HepG2 (cell line): ENCODE data around the gene EPN3. TPM values are rescaled to one million over a fixed set of nuclear protein-coding genes. Genes with fewer than 3 reads are reported as not detected.
A peak's percentile ranks its signal among the peaks of the same experiment; 100 is the strongest.

ENCODE experiments used
- ATAC-seq: fragments of 200-7000 bp; cut with Tn5 transposase; 3 replicates; pipeline ENCODE4 v1.9.1; 2020; ENCODE audit warnings: mild to moderate bottlenecking, moderate library complexity
- BruUV-seq: library from RNA; stranded (reverse); fragments of 400-500 nt; replicated peaks from 2 replicates; lab custom pipeline; 2021; lab: Mats Ljungman, UMichigan
- CTCF ChIA-PET: fragments of 300-600 bp; formaldehyde crosslinking; extraction: SDS; loops from one replicate; lab custom pipeline; 2021; ENCODE audit warnings: low total read pairs, inconsistent platforms, low intra/inter-chr PET ratio; lab: Yijun Ruan, JAX
- POLR2A ChIA-PET: fragments of 350-600 bp; sonication (Branson Sonifier 250); formaldehyde crosslinking; loops from one replicate; lab custom pipeline; 2020; ENCODE audit warnings: antibody characterized with exemption, inconsistent platforms; lab: Yijun Ruan, JAX
- DNase-seq: peaks from one replicate; pipeline ENCODE4 v3.0.0-alpha.2; 2015; ENCODE audit warnings: low spot score
- FAIRE-seq: peaks from 3 replicates; lab custom pipeline; 2011; peaks lifted over from hg19 to GRCh38; lab: Jason Lieb, UNC
- H2AFZ ChIP-seq: one replicate; pipeline ENCODE4 v1.6.1; 2011; ENCODE audit warnings: low read length, inconsistent platforms
- H3K27ac ChIP-seq: fragments of 300-600 bp; 3 replicates; pipeline ENCODE4 v1.8.0; 2011; ENCODE audit warnings: mixed run types, mild to moderate bottlenecking, mixed read lengths, low read length, inconsistent platforms; ENCODE audit not compliant: insufficient read depth; ENCODE audit errors: extremely low read length
- H3K27me3 ChIP-seq, 2 experiments: fragments of 200-600 bp in 1 of 2; 2 replicates in 1 of 2; 3 replicates in 1 of 2; pipeline versions ENCODE4 v1.6.0 to v1.8.0; 2011; ENCODE audit warnings: low read length in 2 of 2, mild to moderate bottlenecking in 2 of 2, moderate library complexity in 2 of 2, inconsistent platforms in 1 of 2; ENCODE audit not compliant: insufficient read depth in 2 of 2, control insufficient read depth in 1 of 2
- H3K36me3 ChIP-seq, 2 experiments: fragments of 200-600 bp in 1 of 2; replicated peaks in 1 of 2; 2 replicates in 1 of 2; 3 replicates in 1 of 2; pipeline versions ENCODE4 v1.5.1 to v1.8.0; 2011; ENCODE audit warnings: low read length in 2 of 2, inconsistent platforms in 1 of 2; ENCODE audit not compliant: insufficient read depth in 2 of 2, control insufficient read depth in 1 of 2
- H3K4me1 ChIP-seq: 2 replicates; pipeline ENCODE4 v1.5.1; 2012; ENCODE audit warnings: low read length, inconsistent platforms; ENCODE audit not compliant: insufficient read depth
- H3K4me2 ChIP-seq: 2 replicates; pipeline ENCODE4 v1.6.0; 2011; ENCODE audit warnings: low read depth, low read length, inconsistent platforms
- H3K4me3 ChIP-seq, 3 experiments: fragments of 200-600 bp in 1 of 3; sonication (generic), shearing (Covaris generic) in 1 of 3; replicated peaks in 1 of 3; 2 replicates each; pipeline ENCODE4 v1.5.1; 2011 to 2016; ENCODE audit warnings: low read length in 3 of 3, inconsistent platforms in 2 of 3, low read depth in 2 of 3, mild to moderate bottlenecking in 2 of 3, control low read depth in 1 of 3, mixed read lengths in 1 of 3; ENCODE audit not compliant: insufficient read depth in 1 of 3
- H3K79me2 ChIP-seq: one replicate; pipeline ENCODE4 v1.6.1; 2011; ENCODE audit warnings: low read length, inconsistent platforms; ENCODE audit not compliant: insufficient read depth
- H3K9ac ChIP-seq: 2 replicates; pipeline ENCODE4 v1.6.0; 2011; ENCODE audit warnings: mild to moderate bottlenecking, low read depth, low read length, inconsistent platforms; ENCODE audit not compliant: insufficient read depth
- H3K9me3 ChIP-seq: 2 replicates; pipeline ENCODE4 v1.5.1; 2012; ENCODE audit warnings: mild to moderate bottlenecking, low read length
- H4K20me1 ChIP-seq: 2 replicates; pipeline ENCODE4 v1.6.0; 2011; ENCODE audit warnings: inconsistent platforms, mild to moderate bottlenecking, low read length, moderate library complexity; ENCODE audit not compliant: insufficient read depth
- BRCA1 ChIP-seq: sonication (generic); formaldehyde crosslinking; IDR thresholded peaks from 2 replicates; pipeline ENCODE4 v1.4.0; 2020; ENCODE audit warnings: missing genetic modification reagents
- CENPT ChIP-seq: sonication (generic); formaldehyde crosslinking; IDR thresholded peaks from 2 replicates; pipeline ENCODE4 v1.8.0; 2022; ENCODE audit warnings: low read depth, mild to moderate bottlenecking, moderate library complexity, missing genetic modification reagents
- ELF1 ChIP-seq: sonication (generic); formaldehyde crosslinking; IDR thresholded peaks from 2 replicates; pipeline ENCODE4 v1.4.0; 2020; ENCODE audit warnings: missing genetic modification reagents
- HMGA1 ChIP-seq: sonication (generic); formaldehyde crosslinking; conservative IDR thresholded peaks from 2 replicates; pipeline ENCODE4 v1.4.0; 2020; ENCODE audit warnings: missing genetic modification reagents
- KDM4B ChIP-seq: sonication (generic); formaldehyde crosslinking; IDR thresholded peaks from 2 replicates; pipeline ENCODE4 v1.4.0; 2020; ENCODE audit warnings: missing genetic modification reagents
- PBX2 ChIP-seq: IDR thresholded peaks from 2 replicates; pipeline ENCODE4 v1.6.1; 2016; ENCODE audit warnings: control low read depth
- RARA ChIP-seq: IDR thresholded peaks from 2 replicates; pipeline ENCODE4 v1.6.1; 2016; ENCODE audit warnings: missing genetic modification reagents, missing compliant biosample characterization
- THAP11 ChIP-seq: IDR thresholded peaks from 2 replicates; pipeline ENCODE4 v1.6.1; 2016; ENCODE audit warnings: missing biosample characterization, missing genetic modification reagents
- U2AF1 ChIP-seq: fragments of 200-400 bp; formaldehyde crosslinking; optimal IDR thresholded peaks from 2 replicates; pipeline ENCODE3; 2017; ENCODE audit warnings: mild to moderate bottlenecking, low read depth, low read length
- ZEB1 ChIP-seq: IDR thresholded peaks from 2 replicates; pipeline ENCODE4 v1.6.1; 2012; ENCODE audit warnings: mild to moderate bottlenecking, low read depth, inconsistent platforms; ENCODE audit not compliant: insufficient replicate concordance
- ZNF121 ChIP-seq: sonication (generic); formaldehyde crosslinking; IDR thresholded peaks from 2 replicates; pipeline ENCODE4 v1.5.0; 2020; ENCODE audit warnings: mild to moderate bottlenecking, missing genetic modification reagents
- ZNF639 ChIP-seq: conservative IDR thresholded peaks from 2 replicates; pipeline ENCODE4 v1.6.1; 2018; ENCODE audit warnings: missing genetic modification reagents
- ZNF850 ChIP-seq: sonication (generic); formaldehyde crosslinking; conservative IDR thresholded peaks from 2 replicates; pipeline ENCODE4 v1.9.0; 2021; ENCODE audit warnings: mild to moderate bottlenecking, missing genetic modification reagents
- WGBS: methylation state at CpG from one replicate; pipeline ENCODE4 v1.1.6; 2017; ENCODE audit warnings: low lambda C conversion rate; 5-methylcytosine and 5-hydroxymethylcytosine counted together
- in situ Hi-C: cut with HindIII; loops from 2 replicates; pipeline ENCODE4 v1.10.0; 2017; ENCODE audit warnings: low pct_unique_long_range_greater_than_20kb; ENCODE audit not compliant: extremely low pct_ligation_motif_present
- intact Hi-C: fragments of 100-400 bp; cut with micrococcal nuclease; formaldehyde crosslinking; loops from one replicate; pipeline ENCODE4 v1.10.0; 2022; ENCODE audit not compliant: unreplicated experiment
- polyA plus RNA-seq, 8 experiments: library from polyadenylated mRNA; depleted of rRNA in 3 of 8; stranded (reverse) in 7 of 8; unstranded in 1 of 8; fragments of >200 nt; fragmentation: Illumina TruSeq in 4 of 8; extraction: Trizol in 4 of 8; gene quantifications; 2 replicates each; pipeline versions ENCODE4 v1.2.1 to v1.2.3, GENCODE V29; 2011 to 2016; ENCODE audit warnings: low read depth in 4 of 8, missing spikeins in 1 of 8, mixed read lengths in 1 of 8; ENCODE audit not compliant: insufficient read depth in 1 of 8
- total RNA-seq, 5 experiments: library from RNA; depleted of rRNA; stranded (reverse); fragments of >200 nt; fragmentation: Illumina TruSeq; extraction: Trizol; gene quantifications; 2 replicates each; pipeline ENCODE4 v1.2.3, GENCODE V29; 2016; ENCODE audit warnings: low read depth in 1 of 5

EPN3 gene
- total and polyA plus RNA-seq, 2 of the 13 experiments (the other 11 are each of a cell fraction or from before 2014, with no cell fraction given), result 0.11 to 0.95 TPM

- intact Hi-C loops (loop anchor here (10.0 kb wide), 1 partner anchor 410 kb away; no protein-coding TSS in a partner anchor), in situ Hi-C loops (loop anchor here (10.0 kb wide), 1 partner anchor 410 kb away; no protein-coding TSS in a partner anchor)
- Histone ChIP-seq H3K4me3 (no peak overlapping the region), H3K4me1 (peaks cover 77% of the 10 kb centered on the region), H3K27ac (no peak overlapping the region), H2AFZ (no peak overlapping the region), H3K36me3 (peaks cover 0 to 2% of the 10 kb centered on the region in 2 experiments; a peak in 2 of 5 replicates), H3K9me3 (no peaks in the 10 kb centered on the region), H3K9ac (no peak overlapping the region), H3K79me2 (peaks cover 3% of the 10 kb centered on the region), H4K20me1 (no peaks in the 10 kb centered on the region), H3K4me2 (no peak overlapping the region), H3K27me3 (no peaks in the 10 kb centered on the region; a peak in 1 of 5 replicates)
- FAIRE-seq (peak; percentile 8), ATAC-seq (no peak), DNase-seq (no peak)
- ChIA-PET POLR2A (interaction anchor here (3.9 to 4.2 kb wide), 3 partner anchors 82 to 148 kb away, joined by 45 to 79 read pairs (median 71); no protein-coding TSS in a partner anchor), CTCF (no interaction called here)
- WGBS, result 95% methylated on average over 7 of the region's 7 CpGs
- no TSS peak for BruUV-seq
- TF ChIP-seq ZNF850 (CRISPR knock-in tag) (no peak), KDM4B (CRISPR knock-in tag) (no peak), HMGA1 (CRISPR knock-in tag) (no peak), PBX2 (CRISPR knock-in tag) (no peak), ELF1 (CRISPR knock-in tag) (no peak), CENPT (CRISPR knock-in tag) (no peak), ZNF121 (CRISPR knock-in tag) (no peak), U2AF1 (no peak), ZNF639 (CRISPR knock-in tag) (no peak), RARA (CRISPR knock-in tag) (no peak), ZEB1 (no peak), BRCA1 (CRISPR knock-in tag) (no peak), THAP11 (CRISPR knock-in tag) (no peak)
These were observed 12.0 kb downstream of the EPN3 start for GRCh38 chr17:50544516-50544915.
